GM12865 (cell line): ENCODE results near the gene SLC6A13.

ENCODE experiments used
- DNase-seq: peaks from one replicate; pipeline ENCODE4 v3.0.0; 2010; ENCODE audit warnings: low read depth
- H3K4me3 ChIP-seq: 2 replicates; pipeline ENCODE4 v1.5.1; 2011; ENCODE audit warnings: mild to moderate bottlenecking, low read depth, low read length, control low read depth
- CTCF ChIP-seq: IDR thresholded peaks from 2 replicates; pipeline ENCODE4 v1.5.1; 2011; ENCODE audit warnings: low read length, control low read depth, low read depth, inconsistent platforms; ENCODE audit not compliant: insufficient read depth; ENCODE audit errors: missing control alignments

The SLC6A13 gene

GRCh38 chr12:211142-211465, 51.5 kb downstream of the SLC6A13 start:
- no peak overlapping the region for H3K4me3 ChIP-seq
- no peak for TF ChIP-seq CTCF
- no peak for DNase-seq

GRCh38 chr12:210277-211141, 52.1 kb downstream of the SLC6A13 start:
- no peak for TF ChIP-seq CTCF
- DNase-seq, result no peak
- no peak overlapping the region for H3K4me3 ChIP-seq

- no peak for TF ChIP-seq CTCF
- no peak for DNase-seq
- H3K4me3 ChIP-seq, result no peak overlapping the region
Measured at GRCh38 chr12:209851-210250, 52.8 kb downstream of the SLC6A13 start.

- no peak for DNase-seq
- TF ChIP-seq CTCF, result no peak
- no peak overlapping the region for H3K4me3 ChIP-seq
Measured at GRCh38 chr12:209246-209645, 53.4 kb downstream of the SLC6A13 start.

- no peak overlapping the region for H3K4me3 ChIP-seq
- no peak for TF ChIP-seq CTCF
- DNase-seq, result no peak
Measured at GRCh38 chr12:208813-209212, 53.8 kb downstream of the SLC6A13 start.

GRCh38 chr12:207804-208203, 54.8 kb downstream of the SLC6A13 start:
- TF ChIP-seq CTCF, result no peak
- H3K4me3 ChIP-seq, result no peak overlapping the region
- DNase-seq, result no peak
